B cell (primary cell): ENCODE data around the gene MOB3A. TPM values are rescaled to one million over a fixed set of nuclear protein-coding genes. Genes with fewer than 3 reads are reported as not detected.

Experiments
- ATAC-seq: fragments of 200-7000 bp; cut with Tn5 transposase; one replicate; pipeline ENCODE4 v1.10.0; 2021; ENCODE audit warnings: low read depth, mild to moderate bottlenecking, moderate number of reproducible peaks, moderate library complexity
- CTCF ChIA-PET: fragments of 350-600 bp; sonication (Branson Sonifier 250); formaldehyde crosslinking; loops from one replicate; lab custom pipeline; 2021; ENCODE audit warnings: antibody characterized with exemption, inconsistent platforms; lab: Charles Lee
- POLR2A ChIA-PET: fragments of 350-600 bp; sonication (Branson Sonifier 250); formaldehyde crosslinking; loops from one replicate; lab custom pipeline; 2021; ENCODE audit warnings: antibody characterized with exemption; lab: Charles Lee
- DNase-seq: peaks from one replicate; pipeline ENCODE4 v3.0.0; 2013
- H2AFZ ChIP-seq: 2 replicates; pipeline ENCODE4 v1.6.1; 2012; ENCODE audit warnings: mild to moderate bottlenecking, low read depth, low read length; ENCODE audit not compliant: insufficient read depth, poor library complexity, severe bottlenecking
- H3K27ac ChIP-seq, 2 donors: 1 replicate in 1 of 2; 2 replicates in 1 of 2; pipeline ENCODE4 v1.5.1; 2012 to 2013; ENCODE audit warnings: low read length in 2 of 2, mild to moderate bottlenecking in 2 of 2, moderate library complexity in 1 of 2
- H3K27me3 ChIP-seq, 4 experiments: fragments of 200-600 bp in 1 of 4; sonication (generic) in 1 of 4; replicated peaks in 1 of 4; 1 replicate in 2 of 4; 2 replicates in 2 of 4; pipeline versions ENCODE4 v1.6.1 to v1.7.0; 2013 to 2016; ENCODE audit warnings: low read length in 3 of 4, mild to moderate bottlenecking in 2 of 4, mixed read lengths in 1 of 4, moderate library complexity in 1 of 4; ENCODE audit not compliant: insufficient read depth in 4 of 4, control insufficient read depth in 3 of 4; ENCODE audit errors: control extremely low read depth in 1 of 4
- H3K36me3 ChIP-seq, 2 experiments: replicated peaks in 1 of 2; 1 replicate in 1 of 2; 2 replicates in 1 of 2; pipeline versions ENCODE4 v1.6.1 to v1.7.1; 2013; ENCODE audit warnings: low read length in 1 of 2; ENCODE audit not compliant: insufficient read depth in 2 of 2, control insufficient read depth in 1 of 2; ENCODE audit errors: control extremely low read depth in 1 of 2, extremely low read depth in 1 of 2
- H3K4me1 ChIP-seq, 2 donors: fragments of 200-600 bp in 1 of 2; sonication (generic) in 1 of 2; 1 replicate in 1 of 2; 2 replicates in 1 of 2; pipeline versions ENCODE4 v1.5.1 to v1.6.1; 2013 to 2017; ENCODE audit warnings: low read length in 2 of 2; ENCODE audit not compliant: control insufficient read depth in 2 of 2, insufficient read depth in 2 of 2
- H3K4me2 ChIP-seq: replicated peaks from 2 replicates; pipeline ENCODE3; 2012; ENCODE audit warnings: mild to moderate bottlenecking, low read depth, low read length; ENCODE audit not compliant: poor library complexity, severe bottlenecking
- H3K4me3 ChIP-seq, 5 experiments: fragments of 200-600 bp in 1 of 5; sonication (generic) in 1 of 5; 1 replicate in 3 of 5; 2 replicates in 2 of 5; pipeline versions ENCODE4 v1.5.1 to v1.7.0; 2011 to 2016; ENCODE audit warnings: low read length in 4 of 5, mild to moderate bottlenecking in 4 of 5, low read depth in 2 of 5, control low read depth in 1 of 5, moderate library complexity in 1 of 5; ENCODE audit not compliant: insufficient read depth in 1 of 5; ENCODE audit errors: control extremely low read depth in 1 of 5, extremely low read depth in 1 of 5
- H3K79me2 ChIP-seq: fragments of 200-600 bp; sonication (generic); one replicate; pipeline ENCODE4 v1.6.0; 2016; ENCODE audit warnings: low read length; ENCODE audit not compliant: control insufficient read depth, insufficient read depth
- H3K9ac ChIP-seq: fragments of 200-600 bp; sonication (generic); 2 replicates; pipeline ENCODE4 v1.6.1; 2017; ENCODE audit warnings: mild to moderate bottlenecking, low read length, moderate library complexity
- H3K9me3 ChIP-seq, 3 donors: one replicate each; pipeline versions ENCODE4 v1.6.1 to v1.7.1; 2013; ENCODE audit warnings: low read length in 2 of 3; ENCODE audit not compliant: control insufficient read depth in 2 of 3, insufficient read depth in 1 of 3; ENCODE audit errors: control extremely low read depth in 1 of 3
- H4K20me1 ChIP-seq: 2 replicates; pipeline ENCODE4 v1.6.0; 2012; ENCODE audit warnings: mild to moderate bottlenecking, low read length; ENCODE audit not compliant: insufficient read depth, control insufficient read depth, poor library complexity, severe bottlenecking
- H3K27ac Mint-ChIP-seq: one replicate; pipeline ENCODE4 v1.8.0; 2021; ENCODE audit warnings: mixed read lengths
- H3K27me3 Mint-ChIP-seq: one replicate; pipeline ENCODE4 v1.8.0; 2021; ENCODE audit warnings: mixed read lengths
- H3K4me1 Mint-ChIP-seq: one replicate; pipeline ENCODE4 v1.8.0; 2021; ENCODE audit warnings: mixed read lengths
- H3K4me3 Mint-ChIP-seq: one replicate; pipeline ENCODE4 v1.8.0; 2021; ENCODE audit warnings: mixed read lengths
- H3K9me3 Mint-ChIP-seq: one replicate; pipeline ENCODE4 v1.8.0; 2022; ENCODE audit warnings: mixed read lengths; ENCODE audit not compliant: insufficient read depth
- CTCF ChIP-seq: fragments of 200-600 bp; IDR thresholded peaks from one replicate; pipeline ENCODE4 v1.8.0; 2022; ENCODE audit warnings: antibody characterized with exemption, mild to moderate bottlenecking
- EZH2 ChIP-seq: IDR thresholded peaks from 2 replicates; pipeline ENCODE4 v1.6.1; 2012; ENCODE audit warnings: borderline replicate concordance, low read depth, mild to moderate bottlenecking, moderate library complexity, low read length; ENCODE audit not compliant: insufficient read depth, poor library complexity, severe bottlenecking
- WGBS: methylation state at CpG from one replicate; pipeline ENCODE4 v1.1.5; 2013; ENCODE audit warnings: missing lambda C conversion rate; ENCODE audit not compliant: insufficient coverage; 5-methylcytosine and 5-hydroxymethylcytosine counted together
- intact Hi-C: fragments of 100-400 bp; cut with micrococcal nuclease; formaldehyde crosslinking; loops from one replicate; pipeline ENCODE4 v1.10.0; 2022
- polyA plus RNA-seq: library from polyadenylated mRNA; depleted of rRNA; stranded (reverse); fragments of >200 nt; gene quantifications from 2 replicates; pipeline ENCODE4 v1.2.3, GENCODE V29; 2012
- total RNA-seq, 2 donors: library from RNA; stranded (reverse); fragments of 120-200 nt in 1 of 2; gene quantifications; 1 replicate in 1 of 2; 2 replicates in 1 of 2; pipeline versions ENCODE4 v1.2.3 to v1.2.4, GENCODE V29; 2013 to 2022

MOB3A gene
- total and polyA plus RNA-seq, 2 donors (not counting 1 experiment from before 2014, with no cell fraction given), result 190 to 228 TPM

GRCh38 chr19:2042485-2043250 lies 53.5 kb downstream of the MOB3A start:
- Histone ChIP-seq H4K20me1 (peaks cover 95% of the 10 kb centered on the region), H2AFZ (no peak overlapping the region), H3K4me3 (peak overlapping the region in 4 of 5 experiments; percentile 25 to 43 (median 36)), H3K27me3 (no peaks in the 10 kb centered on the region), H3K36me3 (peaks cover 0 to 89% of the 10 kb centered on the region in 2 experiments), H3K9ac (peak overlapping the region; percentile 44), H3K27ac (peak overlapping the region; percentile 98 to 99), H3K79me2 (peaks cover 72% of the 10 kb centered on the region), H3K9me3 (peaks cover 0 to 3% (median 0%) of the 10 kb centered on the region in 3 donors), H3K4me1 (peaks cover 62 to 72% of the 10 kb centered on the region in 2 donors), H3K4me2 (peak overlapping the region; percentile 92)
- Mint-ChIP-seq H3K27me3 (no peaks in the 10 kb centered on the region), H3K27ac (peak overlapping the region; percentile 86), H3K4me3 (peak overlapping the region; percentile 74), H3K4me1 (peaks cover 67% of the 10 kb centered on the region), H3K9me3 (no peaks in the 10 kb centered on the region)
- 32% methylated on average over 25 of the region's 29 CpGs for WGBS
- intact Hi-C loops, result loop anchor here (1.0 to 2.0 kb wide), 2 partner anchors 8 to 24 kb away; no protein-coding TSS in a partner anchor
- TF ChIP-seq EZH2 (no peak), CTCF (no peak)
- DNase-seq, result no peak
- ChIA-PET POLR2A (interaction anchor here (0.6 to 7.4 kb wide), 21 partner anchors 8 to 579 kb away, joined by 3 to 69 read pairs (median 4); partner anchors contain the start of gene MKNK2), CTCF (interaction anchor here (0.7 to 1.8 kb wide), 13 partner anchors 8 to 178 kb away, joined by 3 to 6 read pairs (median 4); no protein-coding TSS in a partner anchor)
- no peak for ATAC-seq
